Astrocyte (in vitro differentiated cells and primary cell): ENCODE measurements around the gene MRPL1. TPM values are rescaled to one million over a fixed set of nuclear protein-coding genes. Genes with fewer than 3 reads are reported as not detected.
"Not testable (repeated sequence)": the region's sequence is repeated elsewhere in the genome, so short reads cannot be mapped to it uniquely, and the experiment has no call there.

ENCODE experiments used
- DNase-seq: peaks from one replicate; pipeline ENCODE4 v3.0.0-alpha.2; 2010; ENCODE audit warnings: low read depth
- FAIRE-seq: peaks from 2 replicates; lab custom pipeline; 2011; peaks lifted over from hg19 to GRCh38; lab: Jason Lieb, UNC
- H2AFZ ChIP-seq: 2 replicates; pipeline ENCODE4 v1.6.0; 2012; ENCODE audit warnings: low read depth, low read length, inconsistent platforms
- H3K27ac ChIP-seq: 2 replicates; pipeline ENCODE4 v1.5.1; 2011; ENCODE audit warnings: low read depth, low read length, inconsistent platforms
- H3K27me3 ChIP-seq: 2 replicates; pipeline ENCODE4 v1.6.0; 2011; ENCODE audit warnings: low read length, inconsistent platforms; ENCODE audit not compliant: insufficient read depth
- H3K36me3 ChIP-seq: 2 replicates; pipeline ENCODE4 v1.5.1; 2011; ENCODE audit warnings: low read length, inconsistent platforms; ENCODE audit not compliant: insufficient read depth
- H3K4me1 ChIP-seq: 2 replicates; pipeline ENCODE4 v1.5.1; 2011; ENCODE audit warnings: low read length, inconsistent platforms; ENCODE audit not compliant: insufficient read depth
- H3K4me2 ChIP-seq: 2 replicates; pipeline ENCODE4 v1.6.0; 2012; ENCODE audit warnings: low read length, inconsistent platforms
- H3K4me3 ChIP-seq: 2 replicates; pipeline ENCODE4 v1.5.1; 2011; ENCODE audit warnings: low read depth, mild to moderate bottlenecking, low read length, inconsistent platforms; ENCODE audit not compliant: insufficient read depth
- H3K79me2 ChIP-seq: 2 replicates; pipeline ENCODE4 v1.6.0; 2012; ENCODE audit warnings: mild to moderate bottlenecking, low read length, inconsistent platforms; ENCODE audit not compliant: insufficient read depth
- H3K9ac ChIP-seq: 2 replicates; pipeline ENCODE4 v1.6.0; 2012; ENCODE audit warnings: mild to moderate bottlenecking, low read length, inconsistent platforms
- H3K9me3 ChIP-seq: 2 replicates; pipeline ENCODE4 v1.5.1; 2012; ENCODE audit warnings: low read depth, mild to moderate bottlenecking, low read length, inconsistent platforms; ENCODE audit not compliant: insufficient read depth
- H4K20me1 ChIP-seq: 2 replicates; pipeline ENCODE4 v1.6.0; 2012; ENCODE audit warnings: low read length, inconsistent platforms; ENCODE audit not compliant: insufficient read depth
- H3K27ac Mint-ChIP-seq: one replicate; pipeline ENCODE4 v1.8.0; 2021; ENCODE audit warnings: mild to moderate bottlenecking, mixed read lengths; ENCODE audit not compliant: unreplicated experiment
- H3K27me3 Mint-ChIP-seq: one replicate; pipeline ENCODE4 v1.8.0; 2021; ENCODE audit warnings: low read depth, mixed read lengths; ENCODE audit not compliant: unreplicated experiment
- H3K36me3 Mint-ChIP-seq: one replicate; pipeline ENCODE4 v1.8.0; 2021; ENCODE audit warnings: low read depth, mixed read lengths; ENCODE audit not compliant: unreplicated experiment
- H3K4me1 Mint-ChIP-seq: one replicate; pipeline ENCODE4 v1.8.0; 2021; ENCODE audit warnings: low read depth, mixed read lengths; ENCODE audit not compliant: unreplicated experiment
- H3K4me3 Mint-ChIP-seq: one replicate; pipeline ENCODE4 v1.8.0; 2021; ENCODE audit warnings: mild to moderate bottlenecking, moderate library complexity, mixed read lengths; ENCODE audit not compliant: unreplicated experiment
- H3K9me3 Mint-ChIP-seq: one replicate; pipeline ENCODE4 v1.8.0; 2021; ENCODE audit warnings: mild to moderate bottlenecking, mixed read lengths; ENCODE audit not compliant: unreplicated experiment
- EZH2 ChIP-seq: IDR thresholded peaks from 2 replicates; pipeline ENCODE4 v1.6.1; 2012; ENCODE audit warnings: mild to moderate bottlenecking, low read length, inconsistent platforms; ENCODE audit not compliant: insufficient read depth
- total RNA-seq: library from RNA; stranded (reverse); gene quantifications from 2 replicates; pipeline ENCODE4 v1.2.1, GENCODE V29; 2021
- TF ChIP-seq, protein P1 (sequence below): IDR thresholded peaks from 2 replicates; pipeline ENCODE4 v1.5.1; 2011; ENCODE audit warnings: low read depth, mild to moderate bottlenecking, inconsistent platforms, low read length, moderate library complexity; ENCODE audit not compliant: insufficient read depth

Gene MRPL1
- total RNA-seq, 1 donor from 2014 or later: 33.2 TPM

DNA sequence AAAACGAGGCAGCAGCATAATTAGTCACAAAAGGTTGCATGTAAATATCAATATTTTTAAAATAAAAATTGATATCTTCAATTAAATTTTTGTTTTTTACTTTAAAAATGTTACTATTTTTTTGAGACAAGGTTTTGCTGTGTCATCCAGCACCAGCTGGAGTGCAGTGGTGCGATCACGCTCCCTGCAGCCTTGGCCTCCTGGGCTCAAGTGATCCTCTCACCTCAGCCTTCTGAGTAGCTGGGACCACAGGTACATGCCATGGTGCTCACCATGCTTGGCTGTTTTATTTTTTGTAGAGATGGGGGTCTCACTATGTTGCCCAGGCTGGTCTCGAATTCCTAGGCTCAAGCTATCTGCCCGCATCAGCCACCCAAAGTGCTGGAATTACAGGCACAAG is 97.7 kb downstream of the MRPL1 start:
- FAIRE-seq (no peak), DNase-seq (no peak)
- H3K36me3 ChIP-seq: no peaks in the 10 kb centered on the region
- no peaks in the 10 kb centered on the region for H3K27me3 ChIP-seq
- H3K4me2 ChIP-seq: no peak overlapping the region
- H3K4me1 ChIP-seq: no peaks in the 10 kb centered on the region
- no peaks in the 10 kb centered on the region for H3K4me1 Mint-ChIP-seq
- H3K9me3 Mint-ChIP-seq: no peaks in the 10 kb centered on the region
- no peaks in the 10 kb centered on the region for H4K20me1 ChIP-seq
- TF ChIP-seq EZH2: no peak
- TF ChIP-seq, protein P1, sequence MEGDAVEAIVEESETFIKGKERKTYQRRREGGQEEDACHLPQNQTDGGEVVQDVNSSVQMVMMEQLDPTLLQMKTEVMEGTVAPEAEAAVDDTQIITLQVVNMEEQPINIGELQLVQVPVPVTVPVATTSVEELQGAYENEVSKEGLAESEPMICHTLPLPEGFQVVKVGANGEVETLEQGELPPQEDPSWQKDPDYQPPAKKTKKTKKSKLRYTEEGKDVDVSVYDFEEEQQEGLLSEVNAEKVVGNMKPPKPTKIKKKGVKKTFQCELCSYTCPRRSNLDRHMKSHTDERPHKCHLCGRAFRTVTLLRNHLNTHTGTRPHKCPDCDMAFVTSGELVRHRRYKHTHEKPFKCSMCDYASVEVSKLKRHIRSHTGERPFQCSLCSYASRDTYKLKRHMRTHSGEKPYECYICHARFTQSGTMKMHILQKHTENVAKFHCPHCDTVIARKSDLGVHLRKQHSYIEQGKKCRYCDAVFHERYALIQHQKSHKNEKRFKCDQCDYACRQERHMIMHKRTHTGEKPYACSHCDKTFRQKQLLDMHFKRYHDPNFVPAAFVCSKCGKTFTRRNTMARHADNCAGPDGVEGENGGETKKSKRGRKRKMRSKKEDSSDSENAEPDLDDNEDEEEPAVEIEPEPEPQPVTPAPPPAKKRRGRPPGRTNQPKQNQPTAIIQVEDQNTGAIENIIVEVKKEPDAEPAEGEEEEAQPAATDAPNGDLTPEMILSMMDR: no peak
- H3K79me2 ChIP-seq: no peaks in the 10 kb centered on the region
- no peak overlapping the region for H2AFZ ChIP-seq
- H3K4me3 ChIP-seq: no peak overlapping the region
- H3K27me3 Mint-ChIP-seq: no peaks in the 10 kb centered on the region
- H3K9me3 ChIP-seq: no peaks in the 10 kb centered on the region
- H3K36me3 Mint-ChIP-seq: no peaks in the 10 kb centered on the region
- H3K4me3 Mint-ChIP-seq: no peak overlapping the region
- H3K27ac Mint-ChIP-seq: no peak overlapping the region
- H3K9ac ChIP-seq: no peak overlapping the region
- H3K27ac ChIP-seq: no peak overlapping the region

DNA sequence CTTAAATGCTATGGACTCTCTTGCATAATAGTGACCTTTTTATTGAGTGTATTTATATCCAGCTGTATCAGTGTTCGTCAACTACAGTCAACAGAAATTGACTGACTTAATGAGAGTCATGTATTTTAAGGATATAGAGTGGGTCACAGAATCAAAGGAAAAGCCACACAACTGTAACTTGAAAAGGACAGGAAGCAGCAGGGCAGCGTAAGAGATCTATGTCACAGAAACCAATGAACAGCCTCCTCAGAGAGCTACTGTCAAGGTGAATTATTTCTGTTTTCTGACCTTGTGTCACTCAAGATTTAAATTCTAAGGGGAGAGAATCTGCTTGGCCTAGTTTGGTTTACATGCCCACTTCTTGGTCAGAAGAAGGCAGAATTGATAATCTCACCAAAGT is 100.4 kb downstream of the MRPL1 start:
- no peak overlapping the region for H3K4me3 ChIP-seq
- Mint-ChIP-seq H3K4me1 (no peaks in the 10 kb centered on the region), H3K4me3 (no peak overlapping the region), H3K27me3 (no peaks in the 10 kb centered on the region), H3K9me3 (peaks cover 2% of the 10 kb centered on the region), H3K36me3 (no peaks in the 10 kb centered on the region), H3K27ac (no peak overlapping the region)
- no peaks in the 10 kb centered on the region for H3K79me2 ChIP-seq
- H3K4me1 ChIP-seq: no peaks in the 10 kb centered on the region
- H3K36me3 ChIP-seq: no peaks in the 10 kb centered on the region
- no peaks in the 10 kb centered on the region for H4K20me1 ChIP-seq
- no peak for DNase-seq
- no peaks in the 10 kb centered on the region for H3K27me3 ChIP-seq
- H3K4me2 ChIP-seq: no peak overlapping the region
- no peak for TF ChIP-seq EZH2
- TF ChIP-seq, protein P1: no peak
- FAIRE-seq: peak; percentile 13
- H3K27ac ChIP-seq: no peak overlapping the region
- H3K9ac ChIP-seq: no peak overlapping the region
- H2AFZ ChIP-seq: no peak overlapping the region
- H3K9me3 ChIP-seq: no peaks in the 10 kb centered on the region

DNA sequence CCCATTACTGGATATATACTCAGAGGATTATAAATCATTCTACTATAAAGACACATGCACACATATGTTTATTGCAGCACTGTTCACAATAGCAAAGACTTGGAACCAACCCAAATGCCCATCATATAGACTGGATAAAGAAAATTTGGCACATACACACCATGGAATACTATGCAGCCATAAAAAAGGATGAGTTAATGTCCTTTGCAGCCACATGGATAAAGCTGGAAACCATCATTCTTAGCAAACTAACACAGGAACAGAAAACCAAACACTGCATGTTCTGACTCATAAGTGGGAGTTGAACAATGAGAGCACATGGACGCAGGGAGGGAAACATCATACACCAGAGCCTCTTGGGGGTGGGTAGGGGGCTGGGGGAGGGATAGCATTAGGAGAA is 111.0 kb downstream of the MRPL1 start:
- FAIRE-seq, H3K4me1 Mint-ChIP-seq, DNase-seq, H3K4me2 ChIP-seq, H3K36me3 ChIP-seq, H2AFZ ChIP-seq, H3K27me3 Mint-ChIP-seq, H3K4me3 Mint-ChIP-seq, H3K9ac ChIP-seq, H3K9me3 ChIP-seq, H3K27ac ChIP-seq, H3K27me3 ChIP-seq, H3K4me1 ChIP-seq, H3K79me2 ChIP-seq, H3K36me3 Mint-ChIP-seq, H3K9me3 Mint-ChIP-seq, H3K4me3 ChIP-seq, H4K20me1 ChIP-seq, H3K27ac Mint-ChIP-seq: not testable (repeated sequence)

DNA sequence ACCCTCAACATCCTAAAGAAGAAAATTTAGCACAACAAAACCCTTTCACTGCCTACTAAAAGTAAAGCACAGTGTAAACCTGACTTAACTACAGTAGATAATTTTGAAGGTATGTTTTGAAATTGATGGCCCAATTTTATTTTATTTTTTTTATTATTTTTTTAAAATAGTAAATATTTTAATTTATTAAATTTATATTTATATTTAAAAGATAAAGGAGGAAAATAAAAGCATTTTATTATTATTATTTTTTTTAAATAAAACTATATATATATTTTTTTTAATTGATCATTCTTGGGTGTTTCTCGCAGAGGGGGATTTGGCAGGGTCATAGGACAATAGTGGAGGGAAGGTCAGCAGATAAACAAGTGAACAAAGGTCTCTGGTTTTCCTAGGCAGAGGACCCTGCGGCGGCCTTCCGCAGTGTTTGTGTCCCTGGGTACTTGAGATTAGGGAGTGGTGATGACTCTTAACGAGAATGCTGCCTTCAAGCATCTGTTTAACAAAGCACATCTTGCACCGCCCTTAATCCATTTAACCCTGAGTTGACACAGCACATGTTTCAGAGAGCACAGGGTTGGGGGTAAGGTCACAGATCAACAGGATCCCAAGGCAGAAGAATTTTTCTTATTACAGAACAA is 120.4 kb downstream of the MRPL1 start:
- not testable (repeated sequence) for DNase-seq, H3K36me3 ChIP-seq, H4K20me1 ChIP-seq, H3K36me3 Mint-ChIP-seq, H3K79me2 ChIP-seq, H3K4me2 ChIP-seq, H3K4me1 ChIP-seq, H3K27ac Mint-ChIP-seq, H2AFZ ChIP-seq, H3K27me3 ChIP-seq, H3K9me3 Mint-ChIP-seq, FAIRE-seq, H3K4me1 Mint-ChIP-seq, H3K4me3 Mint-ChIP-seq, H3K27me3 Mint-ChIP-seq, H3K9ac ChIP-seq, H3K4me3 ChIP-seq, H3K27ac ChIP-seq, H3K9me3 ChIP-seq
